ENCODE measurements around the gene CDC23.
A peak's percentile ranks its signal among the peaks of the same experiment; 100 is the strongest.
"Not testable (repeated sequence)": the region's sequence is repeated elsewhere in the genome, so short reads cannot be mapped to it uniquely, and the experiment has no call there.

The CDC23 gene

DNA sequence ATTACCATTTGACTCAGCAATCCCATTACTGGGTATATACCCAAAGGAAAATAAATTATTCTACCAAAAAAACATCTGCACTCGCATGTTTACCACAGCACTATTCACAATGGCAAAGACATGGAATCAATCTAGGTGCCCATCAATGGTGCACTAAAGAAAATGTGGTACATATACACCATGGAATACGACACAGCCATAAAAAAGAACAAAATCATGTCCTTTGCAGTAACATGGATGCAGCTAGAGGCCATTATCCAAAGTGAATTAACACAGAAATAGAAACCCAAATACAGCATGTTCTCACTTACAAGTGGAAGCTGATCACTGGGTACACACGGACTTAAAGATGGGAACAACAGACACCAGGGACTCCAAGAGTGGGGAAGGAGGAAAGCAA, 2.1 kb downstream of the CDC23 start:
- no peak for DNase-seq

DNA sequence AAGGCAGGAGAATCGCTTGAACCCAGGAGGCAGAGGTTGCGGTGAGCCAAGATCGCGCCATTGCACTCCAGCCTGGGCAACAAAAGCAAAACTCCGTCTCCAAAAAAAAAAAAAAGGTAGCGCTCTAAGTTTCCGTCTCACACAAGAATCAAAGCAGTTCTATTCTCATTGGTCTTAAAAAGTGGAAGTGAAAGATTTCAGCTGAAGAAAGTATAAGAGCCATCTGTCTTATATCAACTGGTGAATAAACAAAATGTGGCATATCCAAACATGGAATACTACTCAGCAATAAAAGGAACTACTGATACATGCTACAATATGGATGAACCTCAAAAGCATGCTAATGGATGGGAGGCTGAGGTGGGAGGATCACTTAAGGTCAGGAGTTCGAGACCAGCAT, 19.3 kb downstream of the CDC23 start:
- not testable (repeated sequence) for DNase-seq

DNA sequence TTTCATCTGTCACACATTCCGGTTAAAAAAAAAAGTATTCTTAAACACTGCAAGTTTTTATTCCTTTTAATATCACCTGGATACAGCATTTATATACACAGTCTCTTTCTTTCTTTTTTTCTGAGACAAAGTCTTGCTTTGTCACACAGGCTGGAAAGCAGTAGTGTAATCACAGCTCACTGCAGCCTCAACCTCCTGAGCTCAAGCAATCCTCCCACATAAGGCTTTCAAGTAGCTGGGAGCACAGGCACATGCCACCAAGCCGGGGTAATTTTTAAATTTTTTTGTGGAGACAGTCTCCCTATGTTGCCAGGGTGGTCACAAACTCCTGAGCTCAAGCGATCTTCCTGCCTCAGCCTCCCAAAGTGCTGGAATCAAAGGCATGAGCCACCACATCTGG, 20.3 kb downstream of the CDC23 start:
- DNase-seq = no peak

DNA sequence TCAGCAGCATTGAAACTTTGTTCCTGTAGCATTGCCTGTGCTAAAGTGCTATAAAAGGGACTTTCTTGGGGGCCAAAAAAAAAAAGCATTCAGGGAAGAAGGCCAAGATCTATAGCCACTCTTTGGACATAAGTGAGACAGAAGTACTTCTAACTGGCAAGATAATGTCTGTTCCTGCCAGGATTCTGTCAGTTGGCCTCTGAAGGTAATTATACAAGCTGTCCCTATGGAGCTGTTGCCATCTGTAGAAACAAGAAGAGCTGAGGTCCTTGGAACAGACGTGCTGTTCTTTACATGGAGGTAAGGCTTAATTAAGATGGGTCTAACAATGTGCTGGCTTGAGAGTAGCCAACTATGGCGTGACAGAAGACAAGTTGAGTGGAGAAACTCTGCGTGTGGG, 24.5 kb downstream of the CDC23 start:
- DNase-seq = no peak

DNA sequence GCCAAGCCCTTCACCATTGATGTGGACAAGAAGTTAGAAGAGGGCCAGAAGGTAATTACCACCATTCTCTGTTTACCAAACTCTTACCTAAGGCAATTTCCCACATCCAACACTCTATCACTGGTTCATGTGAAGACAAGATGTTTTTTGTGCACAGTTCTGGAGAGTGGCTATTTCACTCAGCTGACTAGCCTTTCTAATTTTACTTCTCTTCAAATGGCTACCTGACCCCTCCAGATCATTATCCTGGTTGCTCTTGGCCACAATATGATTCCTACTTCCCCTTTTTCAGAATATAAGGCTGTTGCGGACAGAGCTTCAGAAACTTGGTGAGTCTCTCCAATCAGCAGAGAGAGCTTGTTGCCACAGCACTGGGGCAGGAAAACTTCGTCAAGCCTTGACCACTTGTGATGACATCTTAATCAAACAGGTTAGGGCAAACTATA, 27.1 kb downstream of the CDC23 start:
- DNase-seq = no peak

DNA sequence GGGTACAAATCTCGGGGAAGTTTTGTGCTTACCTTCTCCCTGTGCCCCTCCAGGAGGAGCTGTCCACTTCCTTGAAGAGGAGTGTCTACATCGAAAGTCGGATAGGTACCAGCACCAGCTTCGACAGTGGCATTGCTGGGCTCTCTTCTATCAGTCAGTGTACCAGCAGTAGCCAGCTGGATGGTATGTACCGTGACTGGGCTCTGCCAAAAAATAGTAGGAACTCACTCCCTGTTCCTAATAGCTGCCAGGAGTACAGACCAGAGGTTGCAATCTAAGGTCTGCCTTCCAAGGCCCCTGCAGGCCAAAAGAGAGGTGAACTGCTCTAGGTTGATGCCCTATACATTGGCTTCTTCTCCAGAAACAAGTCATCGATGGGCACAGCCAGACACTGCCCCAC, 30.3 kb downstream of the CDC23 start:
- no peak for DNase-seq

DNA sequence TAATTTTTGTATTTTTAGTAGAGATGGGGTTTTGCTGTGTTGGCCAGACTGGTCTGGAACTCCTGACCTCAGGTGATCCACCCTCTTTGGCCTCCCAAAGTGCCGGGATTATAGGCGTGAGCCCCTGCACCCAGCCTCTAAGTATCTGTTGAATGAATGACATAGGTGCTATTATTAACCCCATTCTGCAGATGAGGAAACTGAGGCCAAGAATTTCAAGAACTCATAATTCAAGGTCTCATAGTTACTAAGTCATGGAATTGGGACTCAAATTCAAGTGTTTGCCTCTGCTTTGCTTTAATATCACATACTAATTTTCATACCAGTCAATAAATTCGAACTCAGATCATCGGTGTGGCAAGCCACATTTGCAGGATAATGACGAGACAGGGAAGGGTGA, 32.3 kb downstream of the CDC23 start:
- no peak for DNase-seq

DNA sequence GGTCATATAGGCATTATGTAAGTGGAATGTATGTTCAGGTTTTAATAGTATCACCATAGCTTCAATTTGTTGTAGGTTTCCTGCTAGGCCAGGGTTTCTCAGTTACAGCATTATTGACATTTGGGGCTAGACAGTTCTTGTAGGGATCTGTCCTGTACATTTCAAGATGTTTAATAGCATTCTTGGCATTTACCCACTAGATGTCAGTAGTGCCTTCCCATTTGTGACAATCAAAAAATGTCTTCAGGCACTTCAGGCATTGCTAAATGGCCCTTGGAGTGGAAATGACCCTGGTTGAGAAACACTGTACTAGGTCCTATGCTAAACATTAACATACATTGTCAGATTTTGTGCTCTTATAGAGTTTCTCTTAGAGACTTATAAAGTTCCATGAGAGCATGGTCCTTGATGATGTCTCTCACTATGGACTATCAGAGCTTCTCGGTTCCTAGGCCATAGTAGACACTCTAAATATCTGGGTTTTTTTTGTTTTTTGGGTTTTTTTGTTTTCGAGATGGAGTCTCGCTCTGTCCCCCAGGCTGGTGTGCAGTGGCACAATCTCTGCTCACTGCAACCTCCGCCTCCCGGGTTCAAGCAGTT, 32.8 kb downstream of the CDC23 start:
- DNase-seq = no peak

DNA sequence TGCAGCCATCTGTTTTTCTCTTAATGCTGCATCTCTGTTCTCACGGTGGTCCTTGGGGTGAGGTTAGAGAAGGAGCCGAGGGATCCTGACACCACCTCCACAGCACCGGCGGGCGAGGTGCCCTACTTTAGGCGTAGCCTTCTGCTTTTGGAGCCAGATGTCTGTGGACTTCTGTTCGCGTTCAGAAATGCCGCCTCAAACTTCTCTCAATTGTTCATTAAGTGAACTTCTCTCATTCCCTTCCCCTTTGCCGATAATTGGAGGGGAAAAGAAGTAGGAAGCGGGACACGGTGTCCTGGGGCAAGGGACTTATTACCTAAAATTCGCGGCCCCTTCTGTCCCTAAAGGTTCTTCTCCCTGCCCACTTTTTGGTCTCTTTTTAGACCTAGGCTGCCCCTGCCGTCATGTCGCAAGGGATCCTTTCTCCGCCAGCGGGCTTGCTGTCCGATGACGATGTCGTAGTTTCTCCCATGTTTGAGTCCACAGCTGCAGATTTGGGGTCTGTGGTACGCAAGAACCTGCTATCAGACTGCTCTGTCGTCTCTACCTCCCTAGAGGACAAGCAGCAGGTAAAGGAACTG, 33.8 kb downstream of the CDC23 start:
- no peak for DNase-seq

DNA sequence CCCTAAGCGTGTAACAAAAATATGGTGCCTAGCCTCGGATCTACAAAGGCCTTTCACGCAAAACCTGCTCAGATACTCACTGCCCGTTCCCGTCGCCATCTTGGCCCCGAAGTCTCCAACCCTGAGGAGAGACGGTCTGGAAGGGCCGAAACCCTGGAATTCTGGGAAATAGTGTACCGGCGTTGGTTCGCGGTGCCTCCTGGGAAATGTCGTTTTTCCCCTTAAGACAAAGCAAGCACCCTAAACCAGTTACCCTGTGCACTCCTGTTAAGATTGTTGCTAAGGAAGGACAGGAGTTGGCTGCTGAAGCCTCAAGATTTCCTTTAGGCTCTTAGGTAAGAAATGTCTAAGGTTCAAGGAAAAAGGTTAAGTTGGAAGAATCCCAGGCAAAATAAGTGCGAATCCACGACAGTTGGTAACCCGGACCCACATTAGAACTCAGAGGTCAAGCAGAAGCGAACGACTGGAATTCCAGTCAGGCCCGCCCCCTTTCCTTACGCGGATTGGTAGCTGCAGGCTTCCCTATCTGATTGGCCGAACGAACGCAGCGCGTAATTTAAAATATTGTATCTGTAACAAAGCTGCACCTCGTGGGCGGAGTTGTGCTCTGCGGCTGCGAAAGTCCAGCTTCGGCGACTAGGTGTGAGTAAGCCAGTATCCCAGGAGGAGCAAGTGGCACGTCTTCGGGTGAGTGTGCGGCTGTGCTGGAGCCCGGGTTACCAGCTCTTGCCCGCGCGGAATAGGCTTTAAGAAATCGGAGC, 34.4 kb downstream of the CDC23 start, which contains the start of the genes BRD8 and KIF20A:
Gene BRD8, minus strand, starts transcription at position 115 of the 761 bp plus-strand sequence. Its CDS starts 16 bp downstream, at position 99.
Gene KIF20A, plus strand, starts transcription at position 597 of the 761 bp plus-strand sequence. CDS start 569 bp downstream, outside the sequence.
- peak; percentile 62 to 96 for DNase-seq

DNA sequence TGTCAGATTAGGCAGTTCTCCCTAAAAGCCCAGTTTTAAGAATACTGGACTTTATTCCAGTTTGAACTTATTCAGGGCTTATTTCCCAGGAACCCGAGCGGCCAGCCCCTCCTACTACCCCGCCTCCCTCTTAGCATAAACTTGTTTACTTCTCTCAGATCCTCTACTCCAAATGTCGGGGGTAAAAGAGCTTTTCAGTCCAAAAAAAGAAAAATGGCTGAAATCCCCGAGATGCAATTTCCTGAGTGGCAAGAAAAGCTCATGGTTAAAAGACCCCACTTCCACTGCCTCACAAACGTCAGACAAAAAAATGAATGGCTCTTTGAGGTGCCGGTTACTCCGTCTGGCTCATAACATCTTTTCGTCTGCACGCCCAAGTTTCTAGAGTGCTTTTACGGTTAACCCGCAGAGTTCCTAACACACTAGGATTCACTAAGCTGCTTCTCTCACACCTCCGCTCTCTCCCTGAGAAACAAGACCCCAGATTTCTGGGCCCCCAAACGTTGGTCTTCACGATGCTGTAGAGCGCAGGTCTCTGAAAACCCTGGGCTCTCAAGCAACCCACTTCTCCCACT, 35.1 kb downstream of the CDC23 start:
- no peak for DNase-seq

DNA sequence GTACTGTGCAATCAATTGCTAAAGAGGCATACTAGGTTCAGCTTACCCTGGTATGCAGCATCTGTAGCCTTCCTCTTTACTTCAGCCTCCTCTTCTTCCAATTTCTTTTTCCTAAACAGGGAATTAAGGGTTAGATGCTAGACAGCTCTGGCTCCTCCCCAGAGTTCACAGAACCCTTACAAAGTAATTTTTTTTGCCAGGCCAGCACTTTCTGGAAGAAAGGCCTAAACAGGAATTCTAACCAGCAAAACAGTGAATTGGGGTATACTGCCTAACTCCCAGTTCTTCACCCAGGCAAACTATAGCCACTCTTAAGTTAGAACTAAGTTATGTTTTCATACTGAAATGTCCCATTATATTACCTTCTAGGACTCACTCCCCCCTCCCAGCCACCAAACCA, 42.8 kb downstream of the CDC23 start:
- DNase-seq = no peak

DNA sequence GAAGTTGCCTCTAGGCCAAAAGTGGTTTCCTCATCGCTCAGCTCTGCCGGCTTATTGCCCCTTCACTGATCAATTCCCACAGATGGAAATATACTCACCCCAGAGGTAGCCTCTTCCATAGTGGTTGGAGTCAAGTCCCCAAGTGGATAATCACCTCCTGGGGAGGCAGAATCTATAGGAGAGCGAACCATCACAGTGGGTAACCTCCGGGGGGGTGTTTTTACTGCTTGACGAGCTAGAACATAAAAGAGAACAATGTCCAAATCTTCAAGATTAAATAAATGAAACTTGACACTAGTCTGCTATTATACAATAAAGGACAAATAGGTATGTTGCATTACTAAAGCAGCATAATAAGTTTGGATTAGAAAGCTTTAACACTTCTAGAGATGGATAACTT, 44.0 kb downstream of the CDC23 start:
- DNase-seq = no peak

DNA sequence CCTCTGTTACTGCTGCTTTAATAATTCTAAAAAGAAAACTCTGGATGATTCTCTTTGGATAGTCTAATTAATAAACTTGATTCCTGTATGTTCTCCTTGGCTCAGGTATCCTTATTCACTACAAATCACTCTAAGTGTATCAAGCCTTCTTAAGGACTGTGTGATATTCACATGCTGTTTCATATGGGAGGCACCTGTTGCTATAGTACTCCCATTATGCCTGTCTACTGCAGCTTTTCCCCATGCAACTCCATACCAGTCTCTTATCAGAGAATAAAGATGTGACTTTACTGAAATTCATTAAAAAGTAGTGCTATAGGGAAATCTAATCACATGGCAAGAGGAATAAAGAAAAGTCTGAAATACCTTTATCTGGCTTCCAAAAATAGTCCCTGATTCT, 49.4 kb downstream of the CDC23 start:
- DNase-seq = no peak

DNA sequence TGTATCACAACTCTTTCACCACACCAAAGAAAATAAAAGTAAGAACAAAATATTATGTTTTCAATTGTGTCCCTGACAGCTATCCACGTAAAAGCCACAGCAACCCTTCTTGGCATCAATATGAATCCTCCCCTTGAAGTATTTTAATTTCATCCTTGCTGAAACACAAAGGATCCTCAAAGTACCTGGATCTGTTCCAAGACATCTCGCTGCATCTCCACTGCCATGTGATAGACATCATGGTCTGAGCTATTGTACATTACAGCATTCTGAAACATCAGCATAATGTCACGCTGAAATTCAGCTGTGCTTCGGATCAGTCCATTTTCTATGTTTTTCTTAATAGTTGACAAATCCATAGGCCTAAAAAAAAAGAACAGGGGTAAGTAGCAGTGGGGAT, 52.4 kb downstream of the CDC23 start:
- no peak for DNase-seq

DNA sequence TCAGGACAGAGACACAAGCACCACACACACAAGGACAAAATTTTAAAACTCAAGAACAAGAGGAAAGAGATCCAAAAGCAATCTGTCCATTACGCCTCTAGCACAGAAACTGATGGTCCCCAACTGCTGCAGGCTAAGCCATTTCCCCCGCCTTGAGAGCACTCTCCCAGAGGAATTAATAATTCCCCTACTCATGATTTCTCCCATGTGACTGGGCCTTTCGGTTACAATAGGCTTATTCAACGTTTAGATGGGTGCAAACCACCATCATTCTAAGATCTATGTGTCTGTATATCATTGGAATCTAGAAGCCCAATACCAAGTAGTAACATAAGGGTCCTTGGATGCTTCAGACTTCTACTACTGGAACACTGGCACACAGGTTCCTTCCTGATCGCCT, 53.5 kb downstream of the CDC23 start:
- no peak for DNase-seq

DNA sequence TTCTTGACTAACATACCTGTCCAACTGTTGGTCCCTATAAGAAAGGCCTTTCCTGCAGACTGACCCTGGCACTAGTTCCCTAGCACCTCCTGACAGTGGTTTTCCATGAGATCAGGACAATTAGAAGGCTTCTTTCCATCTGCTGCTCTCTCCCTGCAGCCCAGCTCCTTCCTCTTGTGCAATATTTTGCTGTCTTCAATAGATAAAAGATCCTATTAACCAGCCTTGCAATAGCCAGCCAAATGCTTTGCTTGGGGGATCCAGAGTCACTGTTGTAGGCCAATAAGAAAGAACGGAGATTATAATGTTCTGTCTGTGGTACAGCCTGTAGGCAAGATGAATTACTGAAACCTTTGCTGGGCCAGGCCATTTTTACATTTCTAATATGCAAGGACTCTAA, 55.5 kb downstream of the CDC23 start:
- no peak for DNase-seq

DNA sequence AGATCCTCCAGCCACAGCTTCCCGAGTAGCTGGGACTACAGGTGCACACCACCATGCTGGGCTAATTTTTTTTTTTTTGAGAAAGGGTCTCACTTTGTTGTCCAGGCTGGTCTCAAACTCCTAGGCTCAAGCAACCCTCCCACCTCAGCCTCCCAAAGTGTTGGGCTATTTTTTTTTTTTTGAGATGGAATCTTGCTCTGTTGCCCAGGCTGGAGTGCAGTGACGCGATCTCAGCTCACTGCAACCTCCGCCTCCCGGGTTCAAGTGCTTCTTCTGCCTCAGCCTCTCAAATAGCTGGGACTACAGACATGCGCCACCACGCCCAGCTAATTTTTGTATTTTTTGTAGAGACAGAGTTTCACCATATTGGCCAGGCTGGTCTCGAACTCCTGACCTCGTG, 57.1 kb downstream of the CDC23 start:
- DNase-seq = not testable (repeated sequence)

DNA sequence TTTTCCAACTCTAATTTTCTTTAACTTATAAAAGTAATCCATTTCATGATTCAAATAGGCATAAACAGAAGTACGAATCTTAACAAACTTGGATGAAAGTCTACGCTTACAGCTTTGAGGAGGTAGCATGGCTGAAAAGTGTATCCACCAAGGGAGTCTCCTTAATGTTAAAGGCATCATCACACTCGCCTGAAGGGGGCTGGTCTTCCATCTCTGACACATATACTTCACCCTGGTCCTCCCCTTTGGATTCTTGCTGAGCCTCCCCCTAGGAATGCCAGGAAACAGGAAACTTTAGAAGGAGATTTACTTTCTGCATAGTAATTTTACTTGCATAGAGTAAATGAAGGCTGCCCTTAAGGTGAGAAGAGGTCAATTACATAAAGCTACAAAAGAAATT, 63.6 kb downstream of the CDC23 start:
- DNase-seq = no peak

DNA sequence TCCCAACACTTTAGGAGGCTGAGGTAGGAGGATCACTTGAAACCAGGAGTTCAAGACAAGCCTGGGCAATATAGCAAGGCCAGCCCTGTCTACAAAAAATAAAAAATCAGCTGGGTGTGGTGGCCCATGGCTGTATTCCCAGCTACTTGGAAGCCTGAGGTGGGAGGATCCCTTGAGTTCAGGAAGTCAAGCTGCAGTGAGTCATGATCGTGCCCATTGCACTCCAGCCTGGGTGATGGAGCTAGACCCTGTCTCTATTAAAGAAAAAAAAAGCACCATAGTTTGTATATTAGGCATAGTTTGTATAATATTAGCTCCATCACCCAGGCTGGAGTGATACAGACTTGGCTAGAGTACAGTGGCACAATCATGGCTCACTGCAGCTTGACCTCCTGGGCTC, 64.3 kb downstream of the CDC23 start:
- no peak for DNase-seq

DNA sequence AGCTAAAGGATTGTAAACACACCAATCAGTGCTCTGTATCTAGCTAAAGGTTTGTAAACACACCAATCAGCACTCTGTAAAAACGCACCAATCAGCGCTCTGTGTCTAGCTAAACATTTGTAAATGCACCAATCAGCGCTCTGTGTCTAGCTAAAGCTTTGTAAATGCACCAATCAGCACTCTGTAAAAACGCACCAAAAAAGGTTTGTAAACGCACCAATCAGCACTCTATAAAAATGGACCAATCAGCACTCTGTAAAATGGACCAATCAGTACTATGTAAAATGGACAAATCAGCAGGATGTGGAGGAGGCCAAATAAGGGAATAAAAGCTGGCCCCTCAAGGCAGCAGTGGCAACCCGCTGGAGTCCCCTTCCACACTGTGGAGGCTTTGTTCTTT, 69.5 kb downstream of the CDC23 start:
- not testable (repeated sequence) for DNase-seq

DNA sequence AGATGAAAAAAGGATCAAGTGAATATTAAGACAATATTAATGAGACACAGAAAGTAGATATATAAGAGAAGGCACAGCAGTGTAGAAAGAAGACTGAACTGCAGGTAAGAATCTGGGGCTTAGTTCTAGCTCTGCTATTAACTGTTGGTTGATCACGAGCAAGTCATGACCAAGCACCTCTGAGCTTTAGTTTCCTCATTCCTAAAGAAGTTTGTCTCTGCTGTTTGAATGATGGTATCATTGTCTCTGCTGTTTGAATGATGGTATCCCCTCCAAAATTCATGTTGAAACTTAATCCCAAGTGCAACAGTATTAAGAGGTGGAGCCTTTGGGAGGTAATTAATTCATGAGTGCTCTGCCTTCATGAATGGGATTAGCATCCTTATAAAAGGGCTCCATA, 71.4 kb downstream of the CDC23 start:
- no peak for DNase-seq

DNA sequence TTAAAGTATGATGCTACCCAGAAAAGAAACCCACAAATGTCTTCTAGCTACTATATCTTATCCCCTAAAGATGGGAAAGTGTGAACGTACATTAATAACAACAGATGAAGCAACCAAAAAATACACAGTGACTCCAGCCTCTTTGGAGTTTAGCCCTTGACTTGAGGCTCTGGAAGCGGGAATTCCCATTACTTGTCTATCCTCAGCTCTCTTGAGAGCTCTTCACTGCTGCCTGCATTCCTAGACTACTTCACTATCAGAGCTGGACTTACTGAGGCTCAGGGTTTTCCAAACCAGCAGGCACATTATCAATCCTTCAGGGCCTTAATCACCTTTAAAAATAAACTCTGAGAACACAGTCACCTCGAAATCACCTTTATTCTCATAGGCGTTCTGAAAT, 72.9 kb downstream of the CDC23 start:
- no peak for DNase-seq

DNA sequence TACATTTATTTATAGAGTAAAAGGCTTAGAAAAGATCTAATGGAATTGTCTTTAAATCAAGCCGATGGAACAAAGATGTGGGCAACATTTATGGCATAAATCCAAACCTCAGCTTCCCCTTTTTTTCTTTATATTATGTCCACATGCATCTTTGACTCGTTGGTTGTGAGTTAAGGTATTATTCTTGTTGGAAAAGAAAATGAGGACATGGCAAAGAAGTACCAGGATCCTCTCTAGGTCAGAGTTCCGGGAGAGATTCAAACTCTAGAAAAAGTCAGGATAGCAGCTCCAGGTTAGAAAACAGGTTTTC, 73.4 kb downstream of the CDC23 start:
- DNase-seq = no peak

Measured in cerebellar nuclear complex (tissue), 1 donor.